Measurements from ENCODE around the gene GADD45A.
"Not testable (repeated sequence)": the region's sequence is repeated elsewhere in the genome, so short reads cannot be mapped to it uniquely, and the experiment has no call there.

The GADD45A gene, protein sequence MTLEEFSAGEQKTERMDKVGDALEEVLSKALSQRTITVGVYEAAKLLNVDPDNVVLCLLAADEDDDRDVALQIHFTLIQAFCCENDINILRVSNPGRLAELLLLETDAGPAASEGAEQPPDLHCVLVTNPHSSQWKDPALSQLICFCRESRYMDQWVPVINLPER

DNA sequence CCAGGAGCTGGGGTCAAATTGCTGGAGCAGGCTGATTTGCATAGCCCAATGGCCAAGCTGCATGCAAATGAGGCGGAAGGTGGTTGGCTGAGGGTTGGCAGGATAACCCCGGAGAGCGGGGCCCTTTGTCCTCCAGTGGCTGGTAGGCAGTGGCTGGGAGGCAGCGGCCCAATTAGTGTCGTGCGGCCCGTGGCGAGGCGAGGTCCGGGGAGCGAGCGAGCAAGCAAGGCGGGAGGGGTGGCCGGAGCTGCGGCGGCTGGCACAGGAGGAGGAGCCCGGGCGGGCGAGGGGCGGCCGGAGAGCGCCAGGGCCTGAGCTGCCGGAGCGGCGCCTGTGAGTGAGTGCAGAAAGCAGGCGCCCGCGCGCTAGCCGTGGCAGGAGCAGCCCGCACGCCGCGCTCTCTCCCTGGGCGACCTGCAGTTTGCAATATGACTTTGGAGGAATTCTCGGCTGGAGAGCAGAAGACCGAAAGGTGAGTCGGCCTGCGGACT lies at the start of gene GADD45A:
GADD45A (plus strand) TSS at position 135 of the 491 bp plus-strand sequence; CDS start at position 429, 294 bp downstream.
- peak; percentile 98 for DNase-seq (ENCODE audit: low spot score)

DNA sequence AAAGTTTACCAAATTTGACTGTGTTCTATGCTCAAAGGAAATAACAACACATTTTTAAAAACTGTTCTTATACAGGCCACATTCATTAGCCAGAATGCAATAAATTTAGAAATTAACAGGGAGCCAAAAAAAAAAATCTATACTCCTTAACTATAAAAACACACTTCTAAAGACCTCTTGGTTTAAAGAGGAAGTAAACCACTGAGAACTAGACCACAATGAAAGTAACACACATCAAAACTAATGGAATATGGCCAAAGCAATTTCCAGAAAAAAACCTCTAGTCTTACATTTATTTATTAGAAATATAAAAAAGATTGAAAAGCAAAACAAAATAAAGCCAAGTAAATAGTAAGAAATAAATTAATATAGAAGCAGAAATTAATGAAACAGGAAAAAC lies 48.9 kb upstream of the GADD45A start:
- DNase-seq (ENCODE audit: low spot score) = no peak

DNA sequence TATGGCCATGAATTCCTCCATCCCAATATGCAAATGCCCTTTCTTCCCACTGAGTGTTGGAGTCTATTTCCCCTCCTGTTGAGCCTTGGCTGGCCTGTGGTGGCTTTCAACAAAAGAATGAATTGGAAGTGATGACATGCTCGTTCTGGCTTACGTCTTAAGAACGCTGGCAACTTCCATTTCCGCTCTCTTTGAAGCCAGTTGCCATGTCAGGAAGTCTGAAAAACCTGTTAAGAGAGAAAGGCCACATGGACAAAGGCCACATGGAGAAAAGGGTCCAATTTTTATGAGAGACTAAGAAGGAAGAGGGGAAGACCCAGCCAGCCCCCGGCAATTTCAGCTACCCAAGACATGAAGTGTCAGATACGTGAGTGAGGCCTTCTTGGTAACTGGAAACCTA lies 45.6 kb upstream of the GADD45A start:
- DNase-seq (ENCODE audit: low spot score) = no peak

DNA sequence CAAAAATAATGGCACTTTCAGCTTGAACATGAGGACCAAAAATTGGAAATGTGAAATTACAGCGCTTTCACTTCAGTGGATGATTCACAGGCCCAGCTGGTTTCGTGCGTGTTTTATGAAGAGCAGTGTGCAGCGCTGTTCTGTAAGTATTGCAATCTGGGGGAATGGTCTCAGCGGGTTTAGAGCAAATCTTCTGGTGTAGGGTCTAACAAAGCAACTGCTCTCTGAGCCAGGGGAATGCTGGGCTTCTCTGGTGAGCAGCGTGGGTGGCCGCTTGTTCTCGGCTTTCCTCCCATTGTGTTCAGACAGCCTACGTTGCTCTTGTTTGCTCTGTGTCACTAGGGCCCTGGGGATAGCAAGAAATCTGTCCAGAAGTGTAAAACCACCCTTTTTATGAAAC lies 42.4 kb upstream of the GADD45A start:
- no peak for DNase-seq (ENCODE audit: low spot score)

DNA sequence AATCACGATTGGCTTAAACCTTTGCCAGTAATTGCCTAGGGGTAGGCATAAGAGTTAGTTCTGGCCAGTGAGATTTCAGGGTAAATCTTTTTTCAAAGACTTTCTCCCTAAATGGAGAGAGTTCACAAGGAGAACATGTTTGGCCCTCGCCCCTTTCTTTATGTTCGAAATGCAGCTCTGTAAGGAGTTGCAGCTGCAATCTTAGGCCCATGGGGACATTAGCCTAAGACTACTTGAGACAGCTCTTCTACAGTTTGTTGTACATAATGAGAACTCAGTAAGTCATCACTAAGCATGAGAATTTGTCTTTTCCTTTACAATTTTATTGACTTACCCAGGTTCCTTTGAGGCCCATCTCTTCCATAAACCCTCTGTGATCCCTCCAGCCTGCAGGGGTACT lies 40.4 kb upstream of the GADD45A start:
- no peak for DNase-seq (ENCODE audit: low spot score)

DNA sequence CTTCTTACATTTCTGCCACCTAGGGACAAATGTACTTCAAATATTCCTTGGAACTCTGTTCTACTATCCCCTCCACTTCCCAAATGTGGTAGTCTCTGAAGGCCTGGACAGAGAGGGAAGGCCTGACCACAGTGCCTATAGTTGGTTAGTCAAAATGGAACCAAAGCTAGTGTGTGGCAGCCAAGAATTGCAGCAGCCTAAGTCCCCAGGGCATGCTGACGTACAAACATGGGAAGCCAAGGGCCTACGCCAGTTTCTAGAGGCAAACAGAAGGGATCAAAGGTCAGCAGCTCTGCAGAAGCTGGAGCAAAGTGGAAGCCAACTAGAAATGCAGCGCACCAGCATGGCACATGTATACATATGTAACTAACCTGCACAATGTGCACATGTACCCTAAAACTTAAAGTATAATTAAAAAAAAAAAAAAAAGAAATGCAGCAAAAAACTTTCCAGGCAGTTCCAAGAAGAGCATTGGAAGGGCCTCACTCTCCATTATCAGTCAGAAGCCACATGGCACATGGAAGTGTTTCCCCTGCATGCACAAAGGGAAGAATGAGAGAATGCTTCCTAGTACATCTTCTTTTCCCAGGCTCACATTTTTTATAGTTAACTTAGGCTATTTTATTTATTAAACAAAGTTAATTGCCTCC lies 39.4 kb upstream of the GADD45A start:
- DNase-seq (ENCODE audit: low spot score) = no peak

DNA sequence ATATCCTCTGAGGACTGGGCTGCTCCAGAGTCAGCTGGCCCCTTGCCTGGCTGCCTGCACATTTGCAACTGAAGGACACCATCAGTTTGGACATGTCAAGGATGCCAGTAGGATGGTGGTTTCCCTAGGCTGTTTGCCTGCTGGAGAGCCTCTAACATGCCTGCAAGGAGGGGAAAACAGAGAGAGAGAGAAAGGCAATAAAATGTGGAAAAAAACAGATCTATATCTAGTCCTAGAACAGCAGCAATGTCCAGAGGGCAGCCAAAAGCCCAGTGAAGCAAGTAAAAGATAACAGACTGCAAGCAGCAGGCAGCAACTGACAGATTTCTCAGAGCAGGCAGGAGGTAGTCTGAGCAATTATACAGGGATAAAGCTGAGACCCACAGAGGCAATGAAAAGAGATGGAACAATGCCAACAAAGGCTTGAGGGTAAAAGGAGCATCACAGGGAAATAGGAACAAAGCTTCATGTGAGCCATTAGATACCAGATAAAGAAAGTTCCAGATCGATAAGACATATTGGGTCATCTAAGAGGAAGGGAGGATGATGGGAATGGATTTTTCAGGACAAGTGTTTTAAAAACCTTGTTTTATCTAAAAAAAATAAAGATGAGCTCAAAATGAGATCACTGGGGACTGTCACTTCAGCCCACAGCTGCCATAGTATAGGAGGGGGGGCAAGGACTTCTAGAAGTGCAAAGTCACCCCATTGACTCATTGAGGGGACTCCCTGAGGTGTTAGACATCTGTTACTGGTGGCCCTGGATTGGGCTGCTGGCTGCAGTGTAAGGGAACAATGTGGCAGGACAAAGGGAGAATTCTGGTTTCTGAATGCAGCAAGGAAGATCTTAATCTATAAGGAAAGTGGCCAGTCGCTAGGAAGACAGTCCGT lies 38.6 kb upstream of the GADD45A start:
- peak; percentile 94 for DNase-seq (ENCODE audit: low spot score)

DNA sequence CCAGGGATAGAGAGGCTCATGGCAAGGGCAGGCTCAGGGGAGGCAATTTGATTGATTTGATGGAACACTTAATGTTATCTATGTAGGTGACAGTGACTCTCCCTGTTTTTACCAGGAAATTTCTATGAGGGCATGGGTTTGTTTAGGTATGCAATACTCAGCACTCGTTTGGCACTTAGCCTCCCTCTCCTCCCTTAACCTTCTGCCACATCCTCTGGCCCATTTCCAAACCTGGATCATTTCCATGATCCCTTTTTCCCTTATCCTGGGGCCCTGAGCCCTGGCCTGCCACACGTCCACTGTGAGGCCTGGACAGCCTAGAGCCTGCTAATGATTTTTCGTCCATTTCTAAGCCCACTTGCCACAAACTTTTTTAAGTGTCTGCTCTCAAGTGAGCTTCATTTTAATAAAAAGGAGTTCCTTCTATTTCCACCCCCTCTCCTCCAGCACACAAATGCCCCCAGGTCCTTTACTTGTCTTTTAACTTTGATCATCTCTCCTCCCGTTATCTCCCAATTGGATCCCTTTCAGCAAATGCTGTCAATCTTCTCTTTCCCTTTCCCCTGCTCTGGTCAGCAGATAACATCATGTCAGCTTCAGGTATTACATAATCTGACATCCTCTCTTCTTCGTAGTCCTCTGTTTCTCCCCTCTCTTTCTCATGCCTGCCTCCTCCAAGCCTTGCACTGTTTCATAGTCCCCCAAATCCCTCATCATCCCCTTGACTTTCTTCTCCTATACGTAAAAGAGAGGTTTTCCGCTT lies 37.8 kb upstream of the GADD45A start:
- DNase-seq (ENCODE audit: low spot score) = peak; percentile 63

DNA sequence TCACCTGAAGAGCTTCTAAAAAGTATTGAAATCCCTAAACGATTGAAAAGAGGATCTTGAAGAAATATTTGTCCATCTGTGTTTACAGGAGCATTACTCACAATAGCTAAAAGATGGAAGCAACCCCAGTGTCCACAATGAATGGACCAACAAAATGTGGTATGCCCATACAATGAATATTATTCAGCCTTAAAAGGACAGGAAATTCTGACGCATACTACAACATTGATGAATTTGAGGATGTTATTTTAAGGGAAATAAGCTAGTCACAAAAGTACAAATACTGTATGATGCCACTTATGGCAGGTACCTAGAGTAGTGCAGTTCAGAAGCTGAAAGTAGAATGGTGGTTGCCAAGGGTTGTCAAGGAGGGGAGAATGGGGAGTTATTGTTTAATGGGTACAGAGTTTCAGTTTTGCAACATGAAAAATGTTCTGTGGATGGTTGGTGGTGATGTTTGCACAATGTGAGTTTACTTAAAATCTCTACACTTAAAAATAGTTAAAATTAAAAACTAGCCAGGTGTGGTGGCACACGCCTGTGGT lies 37.1 kb upstream of the GADD45A start:
- DNase-seq (ENCODE audit: low spot score) = no peak

DNA sequence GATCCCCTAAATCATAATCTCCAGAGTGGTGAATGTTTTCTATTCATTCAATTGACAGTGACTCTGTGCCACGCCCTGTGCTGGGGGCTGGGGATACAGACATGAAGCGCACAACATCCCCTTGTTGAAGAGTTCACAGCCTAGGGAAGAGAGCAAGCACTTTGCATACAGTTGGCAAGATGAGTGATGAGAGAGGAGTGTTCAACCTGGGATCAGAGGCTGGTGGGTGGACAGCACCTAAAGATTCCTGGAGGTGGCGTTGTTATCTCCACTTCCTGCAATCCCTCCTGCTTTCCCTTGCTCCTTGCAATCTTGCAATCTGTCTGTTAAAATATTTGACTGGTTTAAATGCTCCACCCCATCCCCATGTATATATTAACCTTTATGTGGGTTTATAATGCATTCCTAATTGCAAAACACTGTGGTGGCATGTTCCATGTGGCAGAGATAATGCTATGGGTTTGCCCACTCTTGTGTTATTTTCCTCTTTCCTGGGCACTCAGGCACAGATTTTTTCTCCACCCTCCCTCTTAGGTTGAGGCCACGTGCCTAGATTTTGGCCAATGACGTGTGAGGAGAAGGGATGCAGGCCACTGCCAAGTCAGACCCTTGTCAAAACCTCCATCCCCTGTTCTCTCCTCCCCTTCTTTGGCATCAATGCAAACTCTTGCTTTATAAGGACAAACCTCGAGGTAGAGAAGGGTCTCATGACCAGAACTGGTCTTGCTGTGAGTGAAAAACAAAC lies 36.2 kb upstream of the GADD45A start:
- no peak for DNase-seq (ENCODE audit: low spot score)

DNA sequence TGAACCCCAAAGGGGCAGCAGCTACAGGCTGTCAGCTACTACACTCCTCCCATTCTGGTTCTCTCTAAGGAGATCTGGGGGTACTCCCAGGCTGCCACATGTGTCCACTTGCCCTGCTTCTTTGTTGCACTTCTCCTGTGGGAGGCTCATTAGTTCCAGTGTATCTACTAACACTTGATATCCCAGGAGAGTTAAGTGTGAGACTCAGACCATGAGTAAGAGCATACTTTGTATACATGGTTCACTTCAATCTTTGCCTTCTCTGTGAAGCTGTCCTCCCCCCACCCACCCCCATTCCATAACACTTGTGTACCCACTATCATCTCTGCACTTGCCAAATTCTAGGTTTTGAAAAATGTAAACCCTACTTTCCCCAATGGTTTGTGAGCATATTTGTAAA lies 34.9 kb upstream of the GADD45A start:
- DNase-seq (ENCODE audit: low spot score) = no peak

DNA sequence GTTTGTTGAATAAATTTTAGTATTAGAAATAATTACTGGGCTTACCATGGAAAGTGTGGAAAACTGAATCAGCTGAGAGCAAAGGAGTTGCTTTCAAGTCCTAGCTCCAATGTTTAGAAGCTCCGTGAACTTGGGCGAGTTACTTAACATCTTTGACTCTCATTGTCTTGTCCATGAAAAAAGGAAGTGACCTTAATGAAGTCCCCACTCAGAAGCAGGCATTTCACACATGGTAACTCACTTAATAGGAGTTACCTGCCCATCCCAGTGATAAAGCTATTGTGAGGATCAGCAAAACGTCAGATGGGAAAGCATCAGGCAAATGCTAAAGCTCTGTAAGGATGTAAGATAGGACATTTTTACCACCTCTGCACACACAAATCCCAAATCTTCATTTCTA lies 34.0 kb upstream of the GADD45A start:
- no peak for DNase-seq (ENCODE audit: low spot score)

DNA sequence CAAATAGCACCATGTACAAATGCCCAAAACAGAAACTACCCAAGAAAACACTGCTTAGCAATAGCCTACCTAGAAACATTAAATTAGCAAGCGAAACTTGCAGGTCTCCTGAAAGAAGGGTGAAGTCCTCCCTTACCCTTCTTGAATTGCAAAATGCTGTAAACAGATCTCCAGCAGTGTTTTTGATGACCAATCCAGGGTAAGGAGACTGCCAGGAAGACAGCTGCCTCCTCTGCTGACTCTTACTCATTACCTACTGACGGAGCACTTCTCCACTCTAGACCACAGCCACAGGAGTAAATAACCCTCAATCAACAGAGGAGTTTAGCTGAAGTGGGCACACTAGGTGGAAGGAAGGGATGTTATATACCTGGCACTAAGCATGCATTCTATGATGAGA lies 32.2 kb upstream of the GADD45A start:
- DNase-seq (ENCODE audit: low spot score) = no peak

DNA sequence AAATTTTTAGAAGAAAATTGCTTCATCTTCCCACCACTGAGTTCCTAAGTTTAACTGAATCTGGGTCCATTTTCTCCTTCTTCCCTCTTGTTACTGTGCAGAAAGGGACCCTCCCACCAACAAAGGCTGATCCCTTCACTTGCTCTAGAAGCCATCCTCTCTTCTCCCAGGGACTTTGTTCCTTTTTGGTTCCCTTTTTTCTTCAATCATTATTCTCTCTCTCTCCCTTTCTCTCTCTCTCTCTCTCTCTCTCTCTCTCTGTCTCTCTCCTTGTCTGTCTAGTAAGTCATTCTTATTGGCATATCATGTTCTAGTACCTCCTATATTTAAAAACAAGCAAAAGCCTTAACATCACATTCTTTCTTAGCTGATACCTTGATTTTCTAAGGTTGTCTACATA lies 31.7 kb upstream of the GADD45A start:
- DNase-seq (ENCODE audit: low spot score) = no peak

DNA sequence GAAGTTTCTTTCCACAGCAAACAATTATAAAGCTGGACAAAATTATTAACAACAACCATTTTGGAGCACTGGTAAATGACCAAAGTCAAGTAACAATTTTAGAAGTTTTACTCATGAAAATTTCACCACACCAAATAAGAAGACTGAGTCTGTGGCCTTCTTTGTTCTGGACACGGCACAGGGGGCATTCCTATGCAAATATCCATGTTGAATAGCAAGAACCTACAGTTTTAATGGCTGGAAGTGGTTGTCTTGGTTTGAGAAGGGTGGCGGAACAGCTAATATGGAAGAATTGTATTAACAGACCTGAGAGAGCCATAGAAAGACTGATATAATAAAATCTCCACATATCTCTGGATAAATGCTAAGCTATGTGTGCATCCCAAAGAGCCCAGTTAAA lies 29.4 kb upstream of the GADD45A start:
- DNase-seq (ENCODE audit: low spot score) = no peak

DNA sequence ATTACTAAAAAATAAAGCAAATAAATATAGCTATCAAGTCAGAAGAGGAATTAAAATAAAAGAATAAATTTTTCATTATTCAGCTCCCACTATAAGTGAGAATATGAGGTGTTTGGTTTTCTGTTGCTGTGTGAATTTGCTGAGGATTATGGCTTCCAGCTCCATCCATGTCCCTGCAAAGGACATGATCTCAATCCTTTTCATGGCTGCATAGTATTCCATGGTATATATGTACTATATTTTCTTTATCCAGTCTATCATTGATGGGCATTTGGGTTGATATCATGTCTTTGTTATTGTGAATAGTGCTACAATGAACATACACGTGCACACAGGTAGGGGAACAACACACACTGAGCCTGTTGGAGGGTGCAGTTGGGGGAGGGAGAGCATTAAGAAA lies 27.8 kb upstream of the GADD45A start:
- DNase-seq (ENCODE audit: low spot score) = not testable (repeated sequence)

DNA sequence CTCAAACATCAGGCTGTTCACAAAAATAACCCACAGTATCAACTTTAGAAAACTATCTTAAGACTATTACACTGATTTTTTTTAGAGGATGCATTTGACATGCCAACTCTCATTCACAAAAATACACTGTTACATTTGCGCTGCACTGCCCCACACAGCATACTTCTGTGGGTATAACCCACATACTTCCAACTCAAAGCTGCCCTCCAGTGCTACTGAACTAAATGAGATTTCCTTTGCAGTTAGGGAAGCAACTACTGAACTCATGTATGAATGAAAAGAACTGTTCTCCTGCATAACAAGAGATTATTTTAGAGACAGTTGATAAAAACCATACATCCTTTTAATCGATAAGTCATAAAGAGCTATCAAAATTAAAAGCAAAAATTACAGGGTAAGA lies 25.8 kb upstream of the GADD45A start:
- DNase-seq (ENCODE audit: low spot score) = no peak

DNA sequence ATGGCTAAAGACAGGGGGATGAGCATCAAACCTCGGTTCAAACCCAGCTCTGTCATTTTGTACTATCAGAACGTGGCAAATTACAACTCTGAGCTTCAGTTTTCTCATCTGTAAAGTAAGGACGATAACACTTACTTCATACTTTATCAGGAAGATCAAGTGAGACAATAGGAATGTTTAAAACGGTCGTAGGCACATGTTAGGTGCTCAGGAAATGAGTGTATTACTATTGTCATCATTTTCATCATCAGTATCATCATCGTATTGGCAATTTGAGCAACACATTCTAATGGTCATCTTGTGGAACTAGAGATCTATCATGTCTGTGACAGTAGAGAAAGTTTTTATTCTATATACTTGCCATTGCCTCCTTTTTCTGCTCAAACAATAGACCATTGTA lies 22.1 kb upstream of the GADD45A start:
- DNase-seq (ENCODE audit: low spot score) = no peak

DNA sequence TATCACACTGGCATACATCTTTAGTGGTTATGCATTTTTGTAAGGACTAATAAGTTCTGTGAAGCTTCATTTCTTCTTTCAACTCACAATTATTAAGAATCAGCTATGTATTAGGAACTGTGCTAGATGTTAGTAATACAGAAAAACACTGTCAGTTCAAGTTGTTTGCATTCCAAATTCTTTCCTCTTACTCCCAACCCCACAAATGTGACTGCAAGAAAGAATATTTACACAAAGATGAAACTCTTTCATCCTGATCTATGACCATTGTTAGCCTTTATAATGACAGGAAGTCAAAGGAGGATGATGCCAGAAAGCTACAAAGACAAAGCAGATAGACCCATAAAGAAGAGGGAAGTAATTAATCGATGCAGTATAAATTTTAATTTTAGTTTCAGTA lies 21.0 kb upstream of the GADD45A start:
- no peak for DNase-seq (ENCODE audit: low spot score)

DNA sequence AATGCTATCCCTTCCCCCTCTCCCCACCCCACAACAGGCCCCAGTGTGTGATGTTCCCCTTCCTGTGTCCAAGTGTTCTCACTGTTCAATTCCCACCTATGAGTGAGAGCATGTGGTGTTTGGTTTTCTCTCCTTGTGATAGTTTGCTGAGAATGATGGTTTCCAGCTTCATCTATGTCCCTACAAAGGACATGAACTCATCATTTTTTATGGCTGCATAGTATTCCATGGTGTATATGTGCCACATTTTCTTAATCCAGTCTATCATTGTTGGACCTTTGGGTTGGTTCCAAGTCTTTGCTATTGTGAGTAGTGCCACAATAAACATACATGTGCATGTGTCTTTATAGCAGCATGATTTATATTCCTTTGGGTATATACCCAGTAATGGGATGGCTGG lies 19.7 kb upstream of the GADD45A start:
- DNase-seq (ENCODE audit: low spot score) = not testable (repeated sequence)

DNA sequence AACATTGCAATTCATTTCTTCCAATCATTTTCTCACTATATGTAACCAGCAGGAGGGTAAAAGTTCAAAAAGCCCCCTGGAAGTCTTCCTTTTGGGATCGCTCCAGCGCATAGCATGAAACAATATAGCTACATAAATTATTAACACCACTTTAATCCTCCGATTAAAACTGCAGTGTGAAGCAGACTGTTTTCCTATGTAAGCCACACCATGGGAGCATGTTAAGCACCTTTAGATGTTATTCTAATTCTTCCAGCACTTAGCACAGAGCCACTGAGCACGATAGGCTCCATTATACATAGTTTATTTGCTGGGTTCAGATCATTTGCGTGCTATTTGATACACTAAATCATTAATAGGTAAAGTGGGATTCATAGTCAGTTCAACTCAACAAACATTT lies 18.4 kb upstream of the GADD45A start:
- no peak for DNase-seq (ENCODE audit: low spot score)
